ENCODE measurements around the gene XXYLT1. TPM values are rescaled to one million over a fixed set of nuclear protein-coding genes. Genes with fewer than 3 reads are reported as not detected.
"Not testable (repeated sequence)": the region's sequence is repeated elsewhere in the genome, so short reads cannot be mapped to it uniquely, and the experiment has no call there.

The XXYLT1 gene
- total and polyA plus RNA-seq, 3 experiments from 2014 or later = 7.9 to 10.5 (median 8.3) TPM

DNA sequence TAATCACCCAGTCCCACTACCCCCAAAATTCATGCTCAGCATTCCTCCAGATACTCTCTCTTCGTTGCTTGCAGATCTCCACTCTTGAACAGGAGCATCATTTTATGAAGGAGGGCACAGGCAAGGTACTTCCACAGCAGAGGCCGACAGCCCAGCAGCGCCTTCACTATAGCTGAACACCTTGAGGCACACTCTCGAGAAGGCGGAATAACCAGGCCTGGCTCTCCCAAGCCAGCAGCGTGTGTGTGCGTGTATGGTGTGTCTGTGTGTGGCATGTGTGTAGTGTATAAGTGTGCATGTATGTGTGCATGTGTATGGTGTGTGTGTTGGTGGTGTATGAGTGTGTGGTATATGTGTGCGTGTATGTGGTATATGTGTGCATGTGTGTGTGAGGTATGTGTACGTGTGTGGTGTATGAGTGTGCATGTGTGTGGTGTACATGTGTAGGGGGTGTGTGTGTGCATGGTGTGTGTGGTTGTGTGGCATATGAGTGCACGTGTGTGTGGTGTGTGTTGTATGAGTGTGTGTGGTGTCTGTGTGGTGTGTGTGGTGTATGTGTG lies 161.8 kb downstream of the XXYLT1 start:
- CTCF ChIA-PET = interaction anchor here (0.7 to 3.3 kb wide), 2 partner anchors 421 to 426 kb away, joined by 5 to 59 read pairs; no protein-coding TSS in a partner anchor
- POLR2A ChIA-PET = no interaction called here

DNA sequence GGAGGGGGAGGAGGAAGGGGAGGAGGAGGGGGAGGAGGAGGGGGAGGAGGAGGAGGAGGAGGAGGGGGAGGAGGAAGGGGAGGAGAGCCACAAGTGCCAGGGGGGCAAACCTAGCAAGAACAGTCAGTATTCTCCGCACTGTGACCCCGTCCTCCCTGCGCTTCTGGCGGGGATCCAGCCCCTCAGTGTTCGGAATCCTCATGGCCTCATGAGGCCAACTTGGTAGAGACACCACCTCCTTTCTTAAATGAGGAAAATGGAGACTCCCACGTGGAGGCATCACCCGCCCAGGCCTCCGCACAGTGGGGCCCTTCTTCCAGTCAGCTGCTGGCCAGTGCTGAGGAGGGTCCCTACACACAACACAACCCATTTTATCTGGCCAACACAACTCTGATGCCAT lies 163.4 kb downstream of the XXYLT1 start:
- H3K9me3 ChIP-seq (ENCODE audit: low read length) = no peaks in the 10 kb centered on the region
- no peak overlapping the region for H3K27ac ChIP-seq (ENCODE audit: low read depth, low read length)
- Mint-ChIP-seq H3K9me3 (no peaks in the 10 kb centered on the region), H3K36me3 (peaks cover 0 to 2% (median 0%) of the 10 kb centered on the region in 3 donors), H3K27ac (peak overlapping the region in 1 of 8 donors; percentile 43), H3K4me3 (no peak overlapping the region), H3K4me1 (peaks cover 5 to 8% (median 7%) of the 10 kb centered on the region in 3 donors), H3K27me3 (no peaks in the 10 kb centered on the region)
- CTCF ChIA-PET = interaction anchor here (1.0 to 3.3 kb wide), 8 partner anchors 11 to 458 kb away, joined by 3 to 59 read pairs (median 4); no protein-coding TSS in a partner anchor
- POLR2A ChIA-PET = no interaction called here
- H3K27me3 ChIP-seq (ENCODE audit: insufficient read depth, low read length, poor library complexity, severe bottlenecking) = no peaks in the 10 kb centered on the region
- no peaks in the 10 kb centered on the region for H3K4me1 ChIP-seq (ENCODE audit: insufficient read depth, low read length)
- H3K4me3 ChIP-seq (ENCODE audit: low read length) = no peak overlapping the region
- no peaks in the 10 kb centered on the region for H3K36me3 ChIP-seq (ENCODE audit: insufficient read depth, low read length)
- DNase-seq = peak in 1 of 5 donors; percentile 37

More for the DNA sequence above, 161.8 kb downstream of the XXYLT1 start:
- no peak overlapping the region for H3K4me3 Mint-ChIP-seq
- peaks cover 5 to 8% (median 7%) of the 10 kb centered on the region in 3 donors for H3K4me1 Mint-ChIP-seq
- Histone ChIP-seq H3K27me3 (ENCODE audit: insufficient read depth, low read length, poor library complexity, severe bottlenecking) (no peaks in the 10 kb centered on the region), H3K36me3 (ENCODE audit: insufficient read depth, low read length) (no peaks in the 10 kb centered on the region), H3K4me3 (ENCODE audit: low read length) (no peak overlapping the region), H3K4me1 (ENCODE audit: insufficient read depth, low read length) (no peaks in the 10 kb centered on the region), H3K9me3 (ENCODE audit: low read length) (no peaks in the 10 kb centered on the region), H3K27ac (ENCODE audit: low read depth, low read length) (no peak overlapping the region)
- no peaks in the 10 kb centered on the region for H3K27me3 Mint-ChIP-seq
- H3K9me3 Mint-ChIP-seq = no peaks in the 10 kb centered on the region
- H3K36me3 Mint-ChIP-seq = no peaks in the 10 kb centered on the region
- H3K27ac Mint-ChIP-seq = no peak overlapping the region
- DNase-seq = peak in 1 of 5 donors; percentile 24

DNA sequence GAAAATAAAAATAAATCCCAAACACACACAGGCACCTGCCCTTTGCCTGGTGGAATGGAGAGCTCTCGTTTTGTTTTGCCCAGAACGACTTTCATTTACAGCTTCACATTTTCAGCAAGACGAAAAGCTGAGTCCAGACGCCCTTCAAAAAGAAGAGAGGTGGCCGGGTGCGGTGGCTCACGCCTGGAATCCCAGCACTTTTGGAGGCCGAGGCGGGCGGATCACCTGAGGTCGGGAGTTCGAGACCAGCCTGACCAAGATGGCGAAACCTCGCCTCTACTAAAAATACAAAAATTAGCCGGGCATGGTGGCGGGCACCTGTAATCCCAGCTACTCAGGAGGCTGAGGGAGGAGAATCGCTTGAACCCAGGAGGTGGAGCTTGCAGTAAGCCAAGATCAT lies 163.9 kb downstream of the XXYLT1 start:
- H3K36me3 ChIP-seq (ENCODE audit: insufficient read depth, low read length); H3K4me3 Mint-ChIP-seq; POLR2A ChIA-PET: not testable (repeated sequence)

DNA sequence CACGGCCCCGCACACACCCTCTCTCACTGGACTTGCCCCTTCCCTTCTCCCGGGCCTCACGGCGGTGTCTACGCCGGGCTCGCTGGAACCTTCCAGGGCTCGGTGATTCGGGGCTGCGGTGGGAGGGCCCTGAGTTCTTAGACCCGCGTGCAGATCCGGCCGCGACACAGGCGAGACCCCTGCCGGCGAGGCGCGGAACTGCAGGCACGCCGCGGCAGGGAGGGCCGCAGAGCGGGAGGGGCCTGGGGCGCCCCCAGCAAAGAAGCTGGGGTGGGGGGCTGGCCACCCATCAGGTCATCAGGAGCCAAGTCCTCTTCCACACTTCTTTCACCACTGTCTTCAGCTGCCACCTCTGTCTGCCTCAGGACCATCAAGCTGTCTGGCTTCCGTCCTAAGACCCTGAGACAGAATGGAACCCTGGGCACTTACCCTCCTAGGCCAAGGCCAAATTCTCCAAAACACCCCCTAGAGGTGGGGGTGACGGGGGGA lies 164.5 kb downstream of the XXYLT1 start:
- Mint-ChIP-seq H3K4me3 (peak overlapping the region in 5 of 7 donors; percentile 34 to 70 (median 49)), H3K27me3 (no peaks in the 10 kb centered on the region), H3K27ac (peak overlapping the region in 1 of 8 donors; percentile 73), H3K4me1 (peaks cover 5 to 8% (median 7%) of the 10 kb centered on the region in 3 donors), H3K36me3 (peaks cover 0 to 2% (median 0%) of the 10 kb centered on the region in 3 donors), H3K9me3 (no peaks in the 10 kb centered on the region)
- no peaks in the 10 kb centered on the region for H3K27me3 ChIP-seq (ENCODE audit: insufficient read depth, low read length, poor library complexity, severe bottlenecking)
- DNase-seq = peak; percentile 56 to 75 (median 59)
- H3K9me3 ChIP-seq (ENCODE audit: low read length) = no peaks in the 10 kb centered on the region
- H3K27ac ChIP-seq (ENCODE audit: low read depth, low read length) = no peak overlapping the region
- CTCF ChIA-PET = interaction anchor here (0.6 to 3.3 kb wide), 20 partner anchors 9 to 456 kb away, joined by 3 to 59 read pairs (median 4); partner anchors contain the start of gene LSG1
- no peaks in the 10 kb centered on the region for H3K36me3 ChIP-seq (ENCODE audit: insufficient read depth, low read length)
- POLR2A ChIA-PET = no interaction called here
- H3K4me1 ChIP-seq (ENCODE audit: insufficient read depth, low read length) = no peaks in the 10 kb centered on the region
- H3K4me3 ChIP-seq (ENCODE audit: low read length) = peak overlapping the region; percentile 31

More for the DNA sequence above, 163.9 kb downstream of the XXYLT1 start:
- not testable (repeated sequence) for H3K9me3 Mint-ChIP-seq; H3K4me3 ChIP-seq (ENCODE audit: low read length); H3K27me3 Mint-ChIP-seq; H3K27ac ChIP-seq (ENCODE audit: low read depth, low read length); H3K27me3 ChIP-seq (ENCODE audit: insufficient read depth, low read length, poor library complexity, severe bottlenecking); H3K36me3 Mint-ChIP-seq; H3K4me1 ChIP-seq (ENCODE audit: insufficient read depth, low read length); H3K27ac Mint-ChIP-seq; H3K9me3 ChIP-seq (ENCODE audit: low read length); H3K4me1 Mint-ChIP-seq
- DNase-seq = peak in 1 of 5 donors; percentile 18
- CTCF ChIA-PET = interaction anchor here (0.6 to 3.3 kb wide), 20 partner anchors 9 to 457 kb away, joined by 3 to 59 read pairs (median 4); partner anchors contain the start of gene LSG1

DNA sequence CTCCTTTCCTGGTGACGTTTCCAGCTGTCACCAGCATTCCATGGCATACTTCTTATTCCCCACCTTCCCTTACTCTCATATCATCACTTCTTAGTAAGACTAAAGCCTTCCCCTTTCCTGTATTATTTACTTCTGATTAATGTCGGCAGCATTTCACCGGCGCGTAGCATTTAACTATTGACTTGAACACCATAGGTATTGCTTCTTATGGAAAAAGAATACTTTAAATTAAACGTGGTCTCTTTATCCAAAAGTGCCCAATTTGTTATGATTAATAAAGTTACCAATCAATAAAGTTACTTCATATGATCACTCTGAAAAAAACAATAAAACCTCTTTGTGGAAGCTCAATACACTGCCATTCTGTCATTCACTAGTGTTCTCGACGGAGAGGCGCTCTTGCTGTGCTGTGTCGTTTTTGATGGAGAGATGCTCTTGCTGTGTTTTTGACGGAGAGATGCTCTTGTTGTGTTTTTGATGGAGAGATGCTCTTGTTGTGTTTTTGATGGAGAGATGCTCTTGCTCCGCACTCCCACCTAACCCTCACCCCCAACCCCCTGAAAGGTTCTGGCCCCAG lies 165.0 kb downstream of the XXYLT1 start:
- peak in 1 of 5 donors; percentile 3 for DNase-seq
- Mint-ChIP-seq H3K27ac (peak overlapping the region in 1 of 8 donors; percentile 24), H3K27me3 (no peaks in the 10 kb centered on the region), H3K4me3 (peak overlapping the region in 5 of 7 donors; percentile 34 to 70 (median 49)), H3K9me3 (no peaks in the 10 kb centered on the region), H3K36me3 (peaks cover 0 to 2% (median 0%) of the 10 kb centered on the region in 3 donors), H3K4me1 (peaks cover 5 to 8% (median 7%) of the 10 kb centered on the region in 3 donors)
- Histone ChIP-seq H3K27ac (ENCODE audit: low read depth, low read length) (no peak overlapping the region), H3K36me3 (ENCODE audit: insufficient read depth, low read length) (no peaks in the 10 kb centered on the region), H3K27me3 (ENCODE audit: insufficient read depth, low read length, poor library complexity, severe bottlenecking) (no peaks in the 10 kb centered on the region), H3K9me3 (ENCODE audit: low read length) (no peaks in the 10 kb centered on the region), H3K4me3 (ENCODE audit: low read length) (peak overlapping the region; percentile 31), H3K4me1 (ENCODE audit: insufficient read depth, low read length) (no peaks in the 10 kb centered on the region)
- CTCF ChIA-PET = interaction anchor here (1.0 to 3.3 kb wide), 10 partner anchors 10 to 434 kb away, joined by 3 to 59 read pairs (median 6); partner anchors contain the start of gene LSG1
- POLR2A ChIA-PET = no interaction called here

DNA sequence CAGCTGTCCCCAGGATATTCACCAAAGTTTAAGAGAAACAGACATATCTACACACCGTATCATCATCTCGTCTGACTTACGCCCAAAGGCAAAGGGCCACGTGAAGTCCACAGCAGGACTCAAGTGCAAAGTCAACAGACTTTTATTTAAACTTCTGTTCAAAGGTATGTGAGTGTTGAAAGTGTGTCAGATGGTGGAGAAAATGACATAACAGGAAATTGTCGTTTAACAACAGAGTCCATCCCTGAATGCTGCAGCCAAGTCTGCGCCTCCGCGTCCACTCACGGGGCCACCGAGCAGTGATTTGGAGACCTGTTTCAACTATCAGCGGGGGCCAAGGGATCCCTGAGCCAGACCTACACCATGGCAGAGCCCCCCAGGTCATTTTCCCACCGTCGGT lies 165.6 kb downstream of the XXYLT1 start:
- H3K4me3 Mint-ChIP-seq = no peak overlapping the region
- peaks cover 5 to 8% (median 7%) of the 10 kb centered on the region in 3 donors for H3K4me1 Mint-ChIP-seq
- peak in 1 of 5 donors; percentile 27 for DNase-seq
- ChIA-PET CTCF (interaction anchor here (0.9 to 1.9 kb wide), 4 partner anchors 418 to 433 kb away, joined by 3 to 14 read pairs (median 5); partner anchors contain the start of gene LSG1), POLR2A (no interaction called here)
- Histone ChIP-seq H3K4me3 (ENCODE audit: low read length) (no peak overlapping the region), H3K4me1 (ENCODE audit: insufficient read depth, low read length) (no peaks in the 10 kb centered on the region), H3K27me3 (ENCODE audit: insufficient read depth, low read length, poor library complexity, severe bottlenecking) (no peaks in the 10 kb centered on the region), H3K27ac (ENCODE audit: low read depth, low read length) (no peak overlapping the region), H3K9me3 (ENCODE audit: low read length) (no peaks in the 10 kb centered on the region), H3K36me3 (ENCODE audit: insufficient read depth, low read length) (no peaks in the 10 kb centered on the region)
- H3K36me3 Mint-ChIP-seq = peaks cover 0 to 2% (median 0%) of the 10 kb centered on the region in 3 donors
- no peaks in the 10 kb centered on the region for H3K27me3 Mint-ChIP-seq
- no peaks in the 10 kb centered on the region for H3K9me3 Mint-ChIP-seq
- H3K27ac Mint-ChIP-seq = peak overlapping the region in 1 of 8 donors; percentile 24

DNA sequence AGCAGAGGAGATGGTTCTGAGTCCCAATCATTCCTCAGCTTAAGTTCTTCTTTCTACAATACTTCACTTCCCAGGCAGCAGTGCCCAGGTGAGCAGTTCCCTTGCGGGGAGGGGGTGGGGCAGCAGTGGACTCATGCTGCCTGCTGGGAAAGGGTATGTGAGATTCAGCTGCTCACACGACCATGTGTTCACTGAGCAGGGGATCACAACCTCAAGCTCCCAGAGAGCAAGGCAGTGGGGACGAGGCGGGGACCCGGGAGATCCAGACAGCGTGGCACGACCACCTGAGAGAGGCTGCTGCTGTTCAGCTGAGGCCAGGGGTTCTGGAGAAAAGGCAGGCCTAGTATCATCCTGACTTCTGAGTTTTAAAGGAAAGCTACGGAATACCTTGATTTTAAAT lies 166.6 kb downstream of the XXYLT1 start:
- H3K4me3 Mint-ChIP-seq = no peak overlapping the region
- Histone ChIP-seq H3K27me3 (ENCODE audit: insufficient read depth, low read length, poor library complexity, severe bottlenecking) (no peaks in the 10 kb centered on the region), H3K4me3 (ENCODE audit: low read length) (no peak overlapping the region), H3K9me3 (ENCODE audit: low read length) (no peaks in the 10 kb centered on the region), H3K4me1 (ENCODE audit: insufficient read depth, low read length) (no peaks in the 10 kb centered on the region), H3K36me3 (ENCODE audit: insufficient read depth, low read length) (no peaks in the 10 kb centered on the region), H3K27ac (ENCODE audit: low read depth, low read length) (no peak overlapping the region)
- H3K36me3 Mint-ChIP-seq = peaks cover 0 to 2% (median 0%) of the 10 kb centered on the region in 3 donors
- no peaks in the 10 kb centered on the region for H3K27me3 Mint-ChIP-seq
- DNase-seq = peak in 1 of 5 donors; percentile 24
- H3K9me3 Mint-ChIP-seq = no peaks in the 10 kb centered on the region
- ChIA-PET POLR2A (no interaction called here), CTCF (interaction anchor here (0.9 to 1.9 kb wide), 4 partner anchors 417 to 432 kb away, joined by 3 to 14 read pairs (median 5); partner anchors contain the start of gene LSG1)
- peak overlapping the region in 2 of 8 donors; percentile 32 to 37 for H3K27ac Mint-ChIP-seq
- H3K4me1 Mint-ChIP-seq = peaks cover 5 to 8% (median 7%) of the 10 kb centered on the region in 3 donors

DNA sequence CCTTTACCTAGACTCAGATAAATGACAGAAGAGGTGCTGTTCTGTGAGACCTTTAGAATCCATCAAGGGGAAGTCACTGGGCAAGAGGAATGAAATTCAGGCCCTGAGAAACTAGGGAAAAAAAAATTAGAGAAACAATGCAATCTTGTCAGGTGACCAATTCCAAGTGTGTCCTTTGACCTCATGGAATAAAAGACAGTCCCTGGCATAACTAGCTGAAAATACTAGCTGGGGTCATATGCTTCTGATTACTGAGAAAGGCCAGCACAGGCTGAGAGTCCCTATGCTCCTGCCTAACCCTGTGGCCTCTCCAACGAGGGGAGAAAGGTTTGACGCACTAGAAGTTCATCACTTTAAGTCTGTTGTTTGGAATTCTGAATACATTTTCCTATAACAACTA lies 167.3 kb downstream of the XXYLT1 start:
- Histone ChIP-seq H3K4me3 (ENCODE audit: low read length) (no peak overlapping the region), H3K27ac (ENCODE audit: low read depth, low read length) (no peak overlapping the region), H3K27me3 (ENCODE audit: insufficient read depth, low read length, poor library complexity, severe bottlenecking) (no peaks in the 10 kb centered on the region), H3K9me3 (ENCODE audit: low read length) (no peaks in the 10 kb centered on the region), H3K36me3 (ENCODE audit: insufficient read depth, low read length) (no peaks in the 10 kb centered on the region), H3K4me1 (ENCODE audit: insufficient read depth, low read length) (no peaks in the 10 kb centered on the region)
- H3K4me3 Mint-ChIP-seq = no peak overlapping the region
- no peaks in the 10 kb centered on the region for H3K27me3 Mint-ChIP-seq
- H3K4me1 Mint-ChIP-seq = peaks cover 5 to 8% (median 7%) of the 10 kb centered on the region in 3 donors
- peaks cover 0 to 2% (median 0%) of the 10 kb centered on the region in 3 donors for H3K36me3 Mint-ChIP-seq
- ChIA-PET POLR2A (no interaction called here), CTCF (no interaction called here)
- no peak overlapping the region for H3K27ac Mint-ChIP-seq
- no peaks in the 10 kb centered on the region for H3K9me3 Mint-ChIP-seq
- peak in 1 of 5 donors; percentile 2 for DNase-seq
